Activated CD4-positive, alpha-beta T cell treated with anti-CD3 and anti-CD28 coated beads, Interleukin-2, amount 10 ng/mL, durations not matched to agents 7 days and 5 days (primary cell): Measurements from ENCODE around the gene GNAI2. TPM values are rescaled to one million over a fixed set of nuclear protein-coding genes. Genes with fewer than 3 reads are reported as not detected.
"Not testable (repeated sequence)": the region's sequence is repeated elsewhere in the genome, so short reads cannot be mapped to it uniquely, and the experiment has no call there.

Experiments used
- CTCF ChIA-PET: fragments of 350-600 bp; sonication (Branson Sonifier 250); formaldehyde crosslinking; loops from one replicate; lab custom pipeline; 2021; ENCODE audit warnings: antibody characterized with exemption; lab: Charles Lee
- POLR2A ChIA-PET: fragments of 350-600 bp; sonication (Branson Sonifier 250); formaldehyde crosslinking; loops from one replicate; lab custom pipeline; 2021; ENCODE audit warnings: antibody characterized with exemption; lab: Charles Lee
- DNase-seq: peaks from one replicate; pipeline ENCODE4 v3.0.0-alpha.2; 2020
- H3K27ac Mint-ChIP-seq: one replicate; pipeline ENCODE4 v1.8.0; 2021; ENCODE audit warnings: mild to moderate bottlenecking, moderate library complexity, mixed read lengths
- H3K27me3 Mint-ChIP-seq: one replicate; pipeline ENCODE4 v1.8.0; 2021; ENCODE audit warnings: mixed read lengths
- H3K36me3 Mint-ChIP-seq: one replicate; pipeline ENCODE4 v1.8.0; 2021; ENCODE audit warnings: low read depth, mixed read lengths
- H3K4me1 Mint-ChIP-seq: one replicate; pipeline ENCODE4 v1.8.0; 2021; ENCODE audit warnings: mixed read lengths
- H3K4me3 Mint-ChIP-seq: one replicate; pipeline ENCODE4 v1.8.0; 2021; ENCODE audit warnings: mild to moderate bottlenecking, moderate library complexity, mixed read lengths
- H3K9me3 Mint-ChIP-seq: one replicate; pipeline ENCODE4 v1.8.0; 2021; ENCODE audit warnings: mixed read lengths
- total RNA-seq, 2 experiments: library from RNA; stranded (reverse); gene quantifications; one replicate each; pipeline ENCODE4 v1.2.3, GENCODE V29; 2021

Gene GNAI2
- total RNA-seq, 2 experiments from 2014 or later, result 489 to 524 TPM

DNA sequence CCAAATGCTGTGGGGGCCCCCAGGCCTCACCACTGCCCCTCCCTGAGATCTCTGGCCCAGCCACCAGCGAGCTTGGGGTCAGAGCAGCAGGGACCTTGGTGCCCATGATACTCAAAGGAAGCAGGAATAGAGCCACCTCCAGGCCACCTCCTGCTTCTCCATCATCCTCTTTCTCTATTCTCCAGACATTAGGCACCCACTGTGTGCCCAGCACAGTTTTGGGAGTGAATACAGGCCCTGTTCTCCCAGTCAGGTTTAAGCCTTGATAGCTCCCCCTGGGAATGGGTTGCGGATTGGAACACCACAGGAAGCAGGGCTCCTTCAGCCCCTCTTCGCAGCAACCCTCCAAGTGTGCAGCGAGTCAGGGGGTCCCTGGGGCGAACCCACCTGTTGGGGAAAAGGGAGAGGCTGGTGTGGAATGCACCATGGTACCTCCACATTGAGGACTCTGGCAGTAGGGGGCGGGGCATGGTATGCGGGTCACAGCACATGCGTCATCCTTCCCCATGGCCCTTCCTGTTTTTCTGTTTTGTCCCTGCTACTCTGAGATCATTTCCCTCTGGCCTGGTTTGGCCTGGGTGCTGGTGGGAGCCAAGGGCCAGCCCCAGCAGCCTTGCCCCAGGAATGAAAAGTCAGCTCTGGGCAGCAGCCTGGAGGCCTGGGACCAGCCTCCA is 18.7 kb downstream of the GNAI2 start:
- peaks cover 48% of the 10 kb centered on the region for H3K36me3 Mint-ChIP-seq
- DNase-seq, result no peak
- no peaks in the 10 kb centered on the region for H3K9me3 Mint-ChIP-seq
- ChIA-PET CTCF (interaction anchor here (1.0 to 13.7 kb wide), 8 partner anchors 4 to 60 kb away, joined by 3 to 143 read pairs (median 5); no protein-coding TSS in a partner anchor), POLR2A (interaction anchor here (1.1 kb wide), 1 partner anchor 8 kb away, joined by 3 read pairs; no protein-coding TSS in a partner anchor)
- H3K27ac Mint-ChIP-seq, result no peak overlapping the region
- no peak overlapping the region for H3K4me3 Mint-ChIP-seq
- H3K27me3 Mint-ChIP-seq, result no peaks in the 10 kb centered on the region
- peaks cover 20% of the 10 kb centered on the region for H3K4me1 Mint-ChIP-seq

DNA sequence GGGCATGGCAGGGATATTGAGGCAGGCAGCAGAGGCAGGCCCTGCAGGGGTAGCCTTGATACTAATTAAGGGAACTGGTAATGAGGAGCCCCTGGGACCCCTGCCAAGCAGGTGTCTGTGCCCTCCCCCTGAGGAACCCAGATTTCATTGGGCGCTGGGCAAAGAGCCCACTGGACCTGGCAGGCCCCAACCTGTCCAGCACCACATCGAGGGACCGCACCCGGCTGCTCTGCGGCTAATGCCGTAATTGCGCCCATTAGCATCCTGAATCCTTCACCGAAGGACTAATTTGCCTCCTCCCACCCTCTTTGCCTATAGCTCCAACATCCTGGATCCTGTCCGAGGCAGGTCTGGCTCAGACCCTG is 19.2 kb downstream of the GNAI2 start:
- peaks cover 17% of the 10 kb centered on the region for H3K4me1 Mint-ChIP-seq
- no peak overlapping the region for H3K27ac Mint-ChIP-seq
- CTCF ChIA-PET, result interaction anchor here (1.1 to 13.7 kb wide), 5 partner anchors 5 to 27 kb away, joined by 4 to 143 read pairs (median 5); no protein-coding TSS in a partner anchor
- no peaks in the 10 kb centered on the region for H3K27me3 Mint-ChIP-seq
- no peak for DNase-seq
- H3K9me3 Mint-ChIP-seq, result no peaks in the 10 kb centered on the region
- POLR2A ChIA-PET, result interaction anchor here (1.1 kb wide), 1 partner anchor 9 kb away, joined by 3 read pairs; no protein-coding TSS in a partner anchor
- H3K4me3 Mint-ChIP-seq, result no peak overlapping the region
- H3K36me3 Mint-ChIP-seq, result peaks cover 48% of the 10 kb centered on the region

DNA sequence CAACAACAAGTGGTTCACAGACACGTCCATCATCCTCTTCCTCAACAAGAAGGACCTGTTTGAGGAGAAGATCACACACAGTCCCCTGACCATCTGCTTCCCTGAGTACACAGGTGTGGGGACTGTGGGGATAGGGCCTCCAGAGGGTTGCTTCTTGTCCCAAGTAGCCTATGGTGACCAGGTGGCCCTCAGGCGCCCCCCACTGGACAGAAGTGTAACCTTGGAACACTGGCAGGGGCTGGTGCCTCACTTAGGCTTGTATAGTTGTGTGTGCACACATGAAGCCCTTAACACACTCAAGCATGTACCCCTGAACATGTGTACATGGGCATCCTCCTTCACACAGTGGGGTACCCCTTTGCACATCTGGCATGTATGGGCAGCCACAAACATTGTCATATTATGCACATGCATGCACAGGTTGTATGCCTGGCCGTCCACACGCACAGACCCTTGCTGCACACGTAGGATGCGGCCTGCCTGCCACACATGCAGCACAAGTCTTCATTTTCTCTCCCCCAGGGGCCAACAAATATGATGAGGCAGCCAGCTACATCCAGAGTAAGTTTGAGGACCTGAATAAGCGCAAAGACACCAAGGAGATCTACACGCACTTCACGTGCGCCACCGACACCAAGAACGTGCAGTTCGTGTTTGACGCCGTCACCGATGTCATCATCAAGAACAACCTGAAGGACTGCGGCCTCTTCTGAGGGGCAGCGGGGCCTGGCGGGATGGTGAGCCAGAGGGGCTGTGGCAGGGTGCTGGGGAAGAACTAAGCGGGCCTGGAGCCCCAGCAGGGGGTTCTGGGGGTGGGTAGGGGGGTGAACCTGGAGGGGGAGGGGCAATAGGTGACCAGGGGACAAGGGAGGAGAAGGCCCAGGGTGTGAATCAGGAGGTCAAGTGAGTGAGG is 21.2 kb downstream of the GNAI2 start:
- POLR2A ChIA-PET, result no interaction called here
- peak overlapping the region; percentile 9 for H3K27ac Mint-ChIP-seq
- peaks cover 9% of the 10 kb centered on the region for H3K4me1 Mint-ChIP-seq
- peaks cover 42% of the 10 kb centered on the region for H3K36me3 Mint-ChIP-seq
- no peaks in the 10 kb centered on the region for H3K9me3 Mint-ChIP-seq
- no peaks in the 10 kb centered on the region for H3K27me3 Mint-ChIP-seq
- CTCF ChIA-PET, result interaction anchor here (0.7 to 13.7 kb wide), 7 partner anchors 7 to 63 kb away, joined by 4 to 143 read pairs (median 5); no protein-coding TSS in a partner anchor
- no peak overlapping the region for H3K4me3 Mint-ChIP-seq
- DNase-seq, result peak; percentile 51

DNA sequence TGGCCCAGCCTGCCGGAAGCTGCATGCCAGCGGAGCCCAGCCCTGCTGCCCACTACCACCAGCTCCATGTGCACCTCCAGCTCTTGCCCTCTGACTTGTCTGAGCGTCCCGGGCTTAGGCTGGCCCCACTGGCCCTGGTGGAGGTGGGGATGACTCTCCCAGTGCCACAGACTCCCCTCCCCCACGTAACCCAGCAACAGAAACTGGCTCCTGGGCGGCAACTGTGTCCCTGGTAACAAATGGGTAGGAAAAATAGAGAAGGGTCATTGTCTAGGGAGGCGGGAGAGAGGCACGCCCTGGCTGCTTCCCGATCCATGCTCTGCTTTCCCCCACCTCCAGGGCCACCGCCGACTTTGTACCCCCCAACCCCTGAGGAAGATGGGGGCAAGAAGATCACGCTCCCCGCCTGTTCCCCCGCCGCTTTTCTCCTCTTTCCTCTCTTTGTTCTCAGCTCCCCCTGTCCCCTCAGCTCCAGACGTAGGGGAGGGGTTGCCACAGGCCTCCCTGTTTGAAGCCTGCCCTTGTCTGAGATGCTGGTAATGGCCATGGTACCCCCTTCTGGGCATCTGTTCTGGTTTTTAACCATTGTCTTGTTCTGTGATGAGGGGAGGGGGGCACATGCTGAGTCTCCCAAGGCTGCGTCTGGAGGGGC is 22.2 kb downstream of the GNAI2 start:
- Mint-ChIP-seq H3K27me3 (no peaks in the 10 kb centered on the region), H3K27ac (no peak overlapping the region), H3K36me3 (peaks cover 42% of the 10 kb centered on the region), H3K4me3 (no peak overlapping the region), H3K4me1 (peaks cover 9% of the 10 kb centered on the region), H3K9me3 (no peaks in the 10 kb centered on the region)
- POLR2A ChIA-PET, result no interaction called here
- CTCF ChIA-PET, result interaction anchor here (0.8 to 13.7 kb wide), 6 partner anchors 8 to 48 kb away, joined by 3 to 143 read pairs (median 4); no protein-coding TSS in a partner anchor
- DNase-seq, result no peak

DNA sequence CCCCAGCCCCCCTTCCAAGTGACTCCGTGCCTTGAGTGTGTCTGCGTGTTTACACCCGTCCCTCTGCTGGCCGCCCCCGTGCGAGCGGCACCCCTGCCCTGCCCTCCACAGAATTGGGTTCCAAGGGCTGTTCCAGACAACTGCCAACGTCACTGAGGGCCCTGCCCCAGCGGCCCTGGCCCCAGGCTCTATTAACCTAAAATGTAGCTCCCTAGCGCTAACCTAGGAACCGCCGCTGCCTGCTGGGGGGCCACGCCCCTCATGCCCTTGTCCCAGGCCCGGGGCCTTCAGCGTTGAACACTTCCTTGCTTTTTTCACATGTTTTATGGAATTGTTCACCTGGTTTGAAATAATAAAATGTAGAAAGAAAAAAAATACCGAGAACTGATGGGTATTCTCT is 23.0 kb downstream of the GNAI2 start:
- H3K27ac Mint-ChIP-seq, result no peak overlapping the region
- H3K4me3 Mint-ChIP-seq, result no peak overlapping the region

DNA sequence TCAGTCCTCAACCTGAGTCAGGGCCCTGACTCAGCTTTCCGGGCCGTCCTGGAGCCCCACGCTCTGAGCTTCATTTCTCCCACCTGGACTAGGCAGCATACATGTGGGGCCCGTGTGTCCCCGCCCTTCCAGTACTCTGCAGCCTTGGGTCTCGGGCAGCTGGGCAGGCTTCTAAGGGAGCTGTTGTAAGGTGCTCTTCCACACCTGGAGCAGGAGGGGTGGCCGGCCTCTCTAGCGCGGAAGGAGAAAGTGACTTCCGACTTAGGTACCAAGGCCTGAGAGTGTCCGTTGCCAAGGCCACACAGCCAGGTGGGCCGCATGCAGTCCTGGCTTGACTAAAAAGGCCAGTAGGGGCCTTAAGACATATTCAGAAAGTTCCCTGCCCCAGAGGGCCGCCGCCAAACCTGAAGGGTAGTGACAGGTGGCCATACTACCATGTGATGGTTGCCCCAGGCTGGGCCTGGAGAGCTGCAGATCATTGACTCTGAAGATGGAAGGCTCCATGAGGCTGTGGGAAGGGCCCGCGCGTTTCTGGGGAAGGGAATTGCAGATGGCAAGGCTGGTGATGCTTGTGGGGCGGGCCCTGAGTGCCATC is 23.5 kb downstream of the GNAI2 start:
- ChIA-PET POLR2A (no interaction called here), CTCF (interaction anchor here (0.8 to 13.7 kb wide), 16 partner anchors 8 to 87 kb away, joined by 3 to 143 read pairs (median 4); partner anchors contain the start of gene GNAI2)
- no peaks in the 10 kb centered on the region for H3K27me3 Mint-ChIP-seq
- H3K27ac Mint-ChIP-seq, result peak overlapping the region; percentile 46
- H3K4me1 Mint-ChIP-seq, result peaks cover 7% of the 10 kb centered on the region
- peak overlapping the region; percentile 51 for H3K4me3 Mint-ChIP-seq
- H3K9me3 Mint-ChIP-seq, result no peaks in the 10 kb centered on the region
- no peak for DNase-seq
- peaks cover 28% of the 10 kb centered on the region for H3K36me3 Mint-ChIP-seq

More for the DNA sequence above, 23.0 kb downstream of the GNAI2 start:
- POLR2A ChIA-PET, result no interaction called here
- peaks cover 33% of the 10 kb centered on the region for H3K36me3 Mint-ChIP-seq
- no peaks in the 10 kb centered on the region for H3K9me3 Mint-ChIP-seq
- CTCF ChIA-PET, result interaction anchor here (0.8 to 13.7 kb wide), 9 partner anchors 8 to 49 kb away, joined by 3 to 143 read pairs (median 4); partner anchors contain the start of gene GNAI2
- DNase-seq, result no peak
- H3K4me1 Mint-ChIP-seq, result peaks cover 7% of the 10 kb centered on the region
- H3K27me3 Mint-ChIP-seq, result no peaks in the 10 kb centered on the region

DNA sequence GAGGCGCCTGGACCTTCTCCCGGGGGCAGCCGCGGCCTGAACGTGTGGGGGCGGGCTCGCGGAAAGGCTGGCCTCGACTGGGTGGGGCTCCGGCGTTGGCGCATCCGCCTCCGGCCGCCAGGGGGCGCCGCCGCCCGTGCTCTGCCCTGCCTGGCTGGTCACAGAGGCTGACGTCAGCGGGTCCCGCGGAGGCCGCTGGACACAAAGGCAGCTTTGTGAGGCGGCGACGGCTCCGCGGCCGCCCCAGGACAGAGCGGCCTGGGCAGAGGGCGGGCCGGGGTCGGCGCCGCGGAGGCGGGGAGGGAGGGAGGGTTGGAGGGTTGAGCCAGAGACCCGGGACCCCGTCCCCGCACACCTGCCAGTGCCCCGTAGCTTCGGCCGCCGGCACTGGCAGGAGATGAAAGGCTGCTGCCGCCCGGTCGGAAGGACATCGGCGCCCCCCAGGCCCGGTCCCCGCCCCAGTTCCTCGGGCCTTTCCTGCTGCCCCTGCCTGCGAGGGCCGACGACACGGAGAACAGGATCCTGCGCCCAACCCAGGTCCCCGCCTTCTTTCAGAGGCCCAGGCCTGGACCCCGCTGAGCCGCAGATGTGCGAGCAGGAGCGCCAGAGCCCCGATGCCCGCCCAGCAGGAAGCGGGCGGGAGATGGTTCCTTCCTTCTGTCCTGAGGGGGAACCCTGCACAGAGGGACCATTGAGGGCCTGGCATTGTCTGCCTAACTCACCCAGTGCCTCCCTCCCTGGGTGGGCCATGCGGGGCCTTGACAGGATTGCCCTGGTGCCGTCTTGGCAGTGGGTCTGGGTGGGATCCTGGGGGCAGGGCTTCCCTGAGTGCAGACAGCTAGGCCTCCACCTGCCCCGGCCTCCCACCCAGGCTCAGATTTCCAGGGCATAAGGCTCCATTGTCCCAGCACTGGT is 24.3 kb downstream of the GNAI2 start:
- no peaks in the 10 kb centered on the region for H3K27me3 Mint-ChIP-seq
- H3K27ac Mint-ChIP-seq, result peak overlapping the region; percentile 46

DNA sequence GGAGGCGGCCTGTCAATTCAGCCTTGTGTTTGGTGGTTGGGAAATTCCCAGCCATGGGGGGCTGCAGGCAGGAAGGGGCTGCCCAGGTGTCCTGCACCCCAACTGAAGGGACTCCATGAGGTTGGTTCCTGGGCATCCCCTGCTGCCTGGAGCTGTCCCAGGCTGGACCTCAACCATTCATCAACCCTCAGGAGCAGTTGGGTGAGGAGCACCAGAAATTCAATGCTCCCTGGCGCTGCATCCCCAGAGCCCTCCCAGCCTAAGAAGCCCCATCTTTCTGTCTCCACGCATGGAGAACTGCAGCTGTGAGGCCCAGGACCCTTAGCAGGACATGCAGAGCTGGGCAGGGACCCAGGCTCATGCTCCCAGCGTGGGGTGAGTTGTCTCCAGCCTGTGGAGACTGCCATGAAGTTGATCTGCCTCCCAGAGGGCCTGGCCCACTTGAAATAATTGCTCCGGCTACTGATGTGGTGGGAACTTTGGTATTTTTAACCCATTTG is 25.0 kb downstream of the GNAI2 start:
- H3K9me3 Mint-ChIP-seq, result no peaks in the 10 kb centered on the region
- H3K36me3 Mint-ChIP-seq, result peaks cover 26% of the 10 kb centered on the region
- no peak overlapping the region for H3K27ac Mint-ChIP-seq
- peaks cover 7% of the 10 kb centered on the region for H3K4me1 Mint-ChIP-seq
- no peak overlapping the region for H3K4me3 Mint-ChIP-seq
- peaks cover 3% of the 10 kb centered on the region for H3K27me3 Mint-ChIP-seq
- ChIA-PET POLR2A (no interaction called here), CTCF (interaction anchor here (1.2 to 13.7 kb wide), 6 partner anchors 10 to 87 kb away, joined by 3 to 143 read pairs (median 8); no protein-coding TSS in a partner anchor)
- no peak for DNase-seq

More for the DNA sequence above, 24.3 kb downstream of the GNAI2 start:
- Mint-ChIP-seq H3K4me3 (peak overlapping the region; percentile 51), H3K9me3 (no peaks in the 10 kb centered on the region), H3K36me3 (peaks cover 28% of the 10 kb centered on the region), H3K4me1 (peaks cover 7% of the 10 kb centered on the region)
- ChIA-PET CTCF (interaction anchor here (0.8 to 13.7 kb wide), 13 partner anchors 10 to 88 kb away, joined by 3 to 143 read pairs (median 4); no protein-coding TSS in a partner anchor), POLR2A (no interaction called here)
- DNase-seq, result peak; percentile 82

DNA sequence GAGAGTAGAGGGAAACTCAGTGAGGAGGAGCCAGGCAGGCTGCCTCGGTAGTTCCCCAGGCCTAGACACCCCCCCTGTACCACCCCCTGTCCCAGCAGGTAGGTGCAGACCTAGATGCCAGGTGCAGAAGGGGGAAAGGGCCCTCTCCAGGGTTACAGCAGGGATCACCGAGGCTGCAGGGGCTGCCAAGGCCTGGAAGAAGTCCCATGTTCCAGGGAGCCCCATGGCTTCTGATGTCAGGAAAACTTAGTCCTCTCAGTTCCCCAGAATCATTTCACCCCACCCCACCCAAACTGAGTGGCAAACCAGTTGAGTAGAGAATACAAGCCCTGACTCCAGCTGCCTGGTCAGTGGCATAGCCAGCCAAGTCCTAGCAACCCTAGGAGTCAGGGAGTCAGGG is 25.5 kb downstream of the GNAI2 start:
- ChIA-PET CTCF (interaction anchor here (0.5 to 13.7 kb wide), 6 partner anchors 10 to 42 kb away, joined by 3 to 143 read pairs (median 8); no protein-coding TSS in a partner anchor), POLR2A (no interaction called here)
- H3K9me3 Mint-ChIP-seq, result no peaks in the 10 kb centered on the region
- H3K27me3 Mint-ChIP-seq, result peaks cover 5% of the 10 kb centered on the region
- H3K4me3 Mint-ChIP-seq, result no peak overlapping the region
- peaks cover 21% of the 10 kb centered on the region for H3K36me3 Mint-ChIP-seq
- H3K27ac Mint-ChIP-seq, result no peak overlapping the region
- no peak for DNase-seq
- H3K4me1 Mint-ChIP-seq, result peaks cover 7% of the 10 kb centered on the region

DNA sequence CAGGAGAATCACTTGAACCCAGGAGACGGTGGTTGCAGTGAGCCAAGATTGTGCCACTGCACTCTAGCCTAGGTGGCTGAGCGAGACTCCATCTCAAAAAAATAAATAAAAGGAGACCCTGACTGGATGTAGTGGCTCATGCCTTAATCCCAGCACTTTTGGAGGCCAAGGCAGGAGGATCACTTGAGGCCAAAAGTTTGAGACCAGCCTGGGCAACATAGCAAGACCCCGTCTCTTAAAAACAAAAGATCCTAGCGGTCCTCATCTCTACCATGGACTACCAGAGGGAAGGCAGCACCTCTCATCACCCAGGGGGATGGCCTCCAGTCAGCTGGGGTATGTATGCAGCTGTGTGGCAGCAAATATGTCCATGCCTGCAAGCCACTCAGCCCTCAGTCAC is 26.2 kb downstream of the GNAI2 start:
- H3K36me3 Mint-ChIP-seq, result peaks cover 16% of the 10 kb centered on the region

DNA sequence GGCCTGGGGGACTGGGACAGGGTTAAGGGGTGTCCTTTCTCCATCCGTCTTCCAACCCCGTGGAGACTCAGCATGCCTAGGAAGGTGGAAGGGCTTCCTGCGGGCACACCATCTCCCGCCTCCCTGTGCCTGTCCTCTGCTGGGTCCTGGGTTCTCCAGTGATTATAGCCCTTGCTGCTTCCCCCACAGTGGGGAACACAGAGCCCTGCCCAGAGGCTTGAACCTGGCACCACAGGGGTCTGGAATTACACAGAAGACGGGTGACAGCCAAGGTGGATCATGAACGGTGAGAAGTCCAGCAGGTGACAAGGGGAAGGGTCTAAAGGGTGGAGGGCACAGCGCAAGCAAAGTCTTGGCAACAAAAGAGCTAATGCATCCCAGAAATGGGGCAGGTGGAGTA is 26.8 kb downstream of the GNAI2 start:
- Mint-ChIP-seq H3K4me3 (no peak overlapping the region), H3K36me3 (peaks cover 11% of the 10 kb centered on the region), H3K9me3 (no peaks in the 10 kb centered on the region), H3K4me1 (peaks cover 3% of the 10 kb centered on the region), H3K27ac (no peak overlapping the region), H3K27me3 (peaks cover 8% of the 10 kb centered on the region)
- ChIA-PET CTCF (interaction anchor here (1.0 to 13.7 kb wide), 4 partner anchors 10 to 29 kb away, joined by 4 to 143 read pairs (median 5); partner anchors contain the start of gene IFRD2), POLR2A (no interaction called here)
- DNase-seq, result no peak

More for the DNA sequence above, 26.2 kb downstream of the GNAI2 start:
- DNase-seq, H3K4me1 Mint-ChIP-seq, H3K27me3 Mint-ChIP-seq, H3K4me3 Mint-ChIP-seq, POLR2A ChIA-PET, H3K9me3 Mint-ChIP-seq, H3K27ac Mint-ChIP-seq: not testable (repeated sequence)
- CTCF ChIA-PET, result interaction anchor here (0.5 to 13.7 kb wide), 3 partner anchors 10 to 36 kb away, joined by 3 to 143 read pairs (median 5); no protein-coding TSS in a partner anchor
